ENCODE results near the gene DMAC2L.

DMAC2L gene

GRCh38 chr14:50299585-50299984, 12.5 kb upstream of the DMAC2L start:
- Histone ChIP-seq H3K4me2 (ENCODE audit: low read depth, low read length, poor library complexity, severe bottlenecking) (no peak overlapping the region), H3F3A (ENCODE audit: low read depth) (no peaks in the 10 kb centered on the region), H3K9me2 (replicated peaks; ENCODE audit: low read depth, low read length) (no peaks in the 10 kb centered on the region), H3K9me3 (ENCODE audit: insufficient read depth, low read depth, low read length) (no peaks in the 10 kb centered on the region), H3K27me3 (ENCODE audit: insufficient read depth, low read length, poor library complexity, severe bottlenecking) (no peaks in the 10 kb centered on the region), H3K9ac (ENCODE audit: low read depth, low read length, poor library complexity, severe bottlenecking) (no peak overlapping the region), H3K36me3 (ENCODE audit: insufficient read depth, low read length) (peaks cover 16% of the 10 kb centered on the region; the same call in 1 of the 2 replicates), H3K4me3 (ENCODE audit: low read length, poor library complexity, severe bottlenecking) (no peak overlapping the region), H3K79me2 (ENCODE audit: insufficient read depth, low read length) (no peaks in the 10 kb centered on the region; the same call in 1 of the 2 replicates), H4K20me1 (ENCODE audit: insufficient read depth, low read length, poor library complexity, severe bottlenecking) (no peaks in the 10 kb centered on the region), H3K4me1 (ENCODE audit: insufficient read depth, low read length, poor library complexity, severe bottlenecking) (peaks cover 7% of the 10 kb centered on the region), H2AFZ (ENCODE audit: low read length) (no peak overlapping the region)
- TF ChIP-seq EZH2phosphoT487 (IDR thresholded peaks at IDR 0.05; ENCODE audit: borderline replicate concordance) (no peak), CTCF (conservative IDR thresholded peaks at IDR 0.05; ENCODE audit: low read length) (no peak)

- no peaks in the 10 kb centered on the region for H3K27me3 ChIP-seq (ENCODE audit: insufficient read depth, low read length, poor library complexity, severe bottlenecking)
- H3K4me2 ChIP-seq (ENCODE audit: low read depth, low read length, poor library complexity, severe bottlenecking), result no peak overlapping the region
- H2AFZ ChIP-seq (ENCODE audit: low read length), result no peak overlapping the region
- no peak overlapping the region for H3K4me3 ChIP-seq (ENCODE audit: low read length, poor library complexity, severe bottlenecking)
- H3K9ac ChIP-seq (ENCODE audit: low read depth, low read length, poor library complexity, severe bottlenecking), result no peak overlapping the region
- H3K36me3 ChIP-seq (ENCODE audit: insufficient read depth, low read length), result peaks cover 16% of the 10 kb centered on the region; the same call in 1 of the 2 replicates
- no peaks in the 10 kb centered on the region for H4K20me1 ChIP-seq (ENCODE audit: insufficient read depth, low read length, poor library complexity, severe bottlenecking)
- TF ChIP-seq CTCF (conservative IDR thresholded peaks at IDR 0.05; ENCODE audit: low read length) (no peak), EZH2phosphoT487 (IDR thresholded peaks at IDR 0.05; ENCODE audit: borderline replicate concordance) (no peak)
- no peaks in the 10 kb centered on the region for H3K9me2 ChIP-seq (replicated peaks; ENCODE audit: low read depth, low read length)
- peaks cover 6% of the 10 kb centered on the region; the same call in 1 of the 2 replicates for H3K79me2 ChIP-seq (ENCODE audit: insufficient read depth, low read length)
- H3K9me3 ChIP-seq (ENCODE audit: insufficient read depth, low read depth, low read length), result no peaks in the 10 kb centered on the region
- H3F3A ChIP-seq (ENCODE audit: low read depth), result no peaks in the 10 kb centered on the region
- H3K4me1 ChIP-seq (ENCODE audit: insufficient read depth, low read length, poor library complexity, severe bottlenecking), result peaks cover 7% of the 10 kb centered on the region
These were observed 10.2 kb upstream of the DMAC2L start for GRCh38 chr14:50301914-50302313.

- no peaks in the 10 kb centered on the region for H3K9me3 ChIP-seq (ENCODE audit: insufficient read depth, low read depth, low read length)
- TF ChIP-seq CTCF (conservative IDR thresholded peaks at IDR 0.05; ENCODE audit: low read length), result no peak
- TF ChIP-seq EZH2phosphoT487 (IDR thresholded peaks at IDR 0.05; ENCODE audit: borderline replicate concordance), result no peak
- H3K4me2 ChIP-seq (ENCODE audit: low read depth, low read length, poor library complexity, severe bottlenecking), result peak overlapping the region; percentile 44
- H3K9me2 ChIP-seq (replicated peaks; ENCODE audit: low read depth, low read length), result no peaks in the 10 kb centered on the region
- H3F3A ChIP-seq (ENCODE audit: low read depth), result no peaks in the 10 kb centered on the region
- peaks cover 27% of the 10 kb centered on the region for H3K4me1 ChIP-seq (ENCODE audit: insufficient read depth, low read length, poor library complexity, severe bottlenecking)
- no peak overlapping the region for H3K9ac ChIP-seq (ENCODE audit: low read depth, low read length, poor library complexity, severe bottlenecking)
- H3K79me2 ChIP-seq (ENCODE audit: insufficient read depth, low read length), result peaks cover 17% of the 10 kb centered on the region; the same call in 1 of the 2 replicates
- no peaks in the 10 kb centered on the region for H4K20me1 ChIP-seq (ENCODE audit: insufficient read depth, low read length, poor library complexity, severe bottlenecking)
- no peaks in the 10 kb centered on the region for H3K27me3 ChIP-seq (ENCODE audit: insufficient read depth, low read length, poor library complexity, severe bottlenecking)
- no peak overlapping the region for H3K4me3 ChIP-seq (ENCODE audit: low read length, poor library complexity, severe bottlenecking)
- no peak overlapping the region for H2AFZ ChIP-seq (ENCODE audit: low read length)
- peaks cover 16% of the 10 kb centered on the region; the same call in 1 of the 2 replicates for H3K36me3 ChIP-seq (ENCODE audit: insufficient read depth, low read length)
These were observed 8.2 kb upstream of the DMAC2L start for GRCh38 chr14:50303744-50304471.
